GM12878 (cell line): ENCODE measurements around the gene CELSR3. TPM values are rescaled to one million over a fixed set of nuclear protein-coding genes. Genes with fewer than 3 reads are reported as not detected.

ENCODE experiments used
- BCL11A ChIP-seq: IDR thresholded peaks from 2 replicates; pipeline ENCODE4 v1.6.1; 2011; ENCODE audit warnings: low read depth, low read length
- BRCA1 ChIP-seq: IDR thresholded peaks from 2 replicates; pipeline ENCODE4 v1.6.1; 2011; ENCODE audit warnings: low read depth, low read length, improper control_type of control experiment
- POLR2AphosphoS5 ChIP-seq: IDR thresholded peaks from 2 replicates; pipeline ENCODE4 v1.6.1; 2011; ENCODE audit warnings: mild to moderate bottlenecking, low read length, inconsistent platforms
- SUPT20H ChIP-seq: IDR thresholded peaks from 2 replicates; pipeline ENCODE4 v1.6.1; 2011; ENCODE audit warnings: low read depth, mild to moderate bottlenecking, low read length, moderate library complexity, borderline replicate concordance; ENCODE audit not compliant: control insufficient read depth
- polyA plus RNA-seq, 11 experiments: library from polyadenylated mRNA; depleted of rRNA in 4 of 11; unstranded in 6 of 11; stranded (reverse) in 5 of 11; fragments of >200 nt; fragmentation: Nextera tagmentation in 4 of 11; fragmentation: Illumina TruSeq in 1 of 11; extraction: Ambion mirVana in 4 of 11; extraction: Trizol in 1 of 11; gene quantifications; 1 replicate in 1 of 11; 2 replicates in 10 of 11; pipeline versions ENCODE4 v1.2.1 to v1.2.3, GENCODE V29; 2011 to 2016; ENCODE audit warnings: inconsistent platforms in 2 of 11, missing spikeins in 2 of 11, low read depth in 1 of 11
- total RNA-seq, 4 experiments: library from RNA; depleted of rRNA in 3 of 4; stranded (reverse); fragments of >200 nt in 3 of 4; fragmentation: Illumina TruSeq in 1 of 4; extraction: Trizol in 1 of 4; gene quantifications; 2 replicates each; pipeline versions ENCODE4 v1.2.1 to v1.2.3, GENCODE V29; 2013 to 2021
- TF ChIP-seq, protein P1 (sequence below): fragments of 450-650 bp; conservative IDR thresholded peaks from 2 replicates; pipeline ENCODE4 v1.6.1; 2017; ENCODE audit warnings: mild to moderate bottlenecking, moderate library complexity
- TF ChIP-seq, protein P2 (sequence below): fragments of 450-650 bp; IDR thresholded peaks from 2 replicates; pipeline ENCODE4 v1.6.1; 2016; ENCODE audit warnings: mild to moderate bottlenecking
- TF ChIP-seq, protein P3 (sequence below): fragments of 150-350 bp; IDR thresholded peaks from 2 replicates; pipeline ENCODE4 v1.6.1; 2016; ENCODE audit warnings: low read depth, low read length

The CELSR3 gene
- total and polyA plus RNA-seq, 10 of the 15 experiments (the other 5 are each of a cell fraction or from before 2014, with no cell fraction given), result 0.08 to 1.6 (median 0.57) TPM

DNA sequence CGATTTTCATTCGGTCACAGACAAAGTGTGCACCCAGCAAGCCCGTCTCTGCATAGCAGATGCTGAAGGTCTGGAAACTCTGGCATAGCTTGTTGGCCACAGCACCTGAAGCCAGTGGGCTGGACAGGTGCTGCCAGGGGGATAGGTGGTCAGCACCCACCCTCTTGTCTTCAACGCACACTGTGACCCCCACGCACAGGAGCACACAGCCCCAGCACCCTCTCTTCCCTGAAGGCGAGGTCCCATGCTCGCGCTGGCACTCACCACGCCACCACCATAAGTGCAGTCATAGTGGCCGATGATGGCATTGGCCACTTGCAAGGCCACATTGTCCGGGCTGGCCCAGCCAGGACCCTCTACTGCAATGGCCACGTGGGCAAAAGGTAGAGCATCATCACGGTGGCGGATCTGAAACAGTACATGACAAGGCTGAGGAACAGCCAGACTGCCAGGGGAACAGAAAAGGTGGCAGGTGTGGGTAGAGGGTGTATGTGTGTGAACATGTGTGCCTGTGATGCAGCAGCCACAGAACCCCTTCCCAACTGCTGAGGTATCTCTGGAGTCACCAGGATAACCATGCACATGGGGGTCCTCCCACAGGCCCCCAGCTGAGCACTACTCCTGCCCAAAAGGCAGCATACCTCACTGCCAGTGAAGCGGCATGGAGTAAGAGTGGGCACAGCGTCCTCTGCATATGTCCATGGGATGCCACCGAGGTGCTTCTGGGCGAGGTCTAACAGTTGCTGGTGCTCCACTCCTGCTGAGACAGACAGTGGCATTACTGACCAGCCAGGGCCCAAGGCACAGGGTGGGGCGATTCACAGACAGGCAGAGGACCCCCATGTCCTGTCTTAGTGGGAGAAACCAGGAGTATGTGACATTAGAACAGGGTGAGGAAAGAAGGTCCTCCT is 61.7 kb downstream of the CELSR3 start (continued):
- TF ChIP-seq, protein P1, sequence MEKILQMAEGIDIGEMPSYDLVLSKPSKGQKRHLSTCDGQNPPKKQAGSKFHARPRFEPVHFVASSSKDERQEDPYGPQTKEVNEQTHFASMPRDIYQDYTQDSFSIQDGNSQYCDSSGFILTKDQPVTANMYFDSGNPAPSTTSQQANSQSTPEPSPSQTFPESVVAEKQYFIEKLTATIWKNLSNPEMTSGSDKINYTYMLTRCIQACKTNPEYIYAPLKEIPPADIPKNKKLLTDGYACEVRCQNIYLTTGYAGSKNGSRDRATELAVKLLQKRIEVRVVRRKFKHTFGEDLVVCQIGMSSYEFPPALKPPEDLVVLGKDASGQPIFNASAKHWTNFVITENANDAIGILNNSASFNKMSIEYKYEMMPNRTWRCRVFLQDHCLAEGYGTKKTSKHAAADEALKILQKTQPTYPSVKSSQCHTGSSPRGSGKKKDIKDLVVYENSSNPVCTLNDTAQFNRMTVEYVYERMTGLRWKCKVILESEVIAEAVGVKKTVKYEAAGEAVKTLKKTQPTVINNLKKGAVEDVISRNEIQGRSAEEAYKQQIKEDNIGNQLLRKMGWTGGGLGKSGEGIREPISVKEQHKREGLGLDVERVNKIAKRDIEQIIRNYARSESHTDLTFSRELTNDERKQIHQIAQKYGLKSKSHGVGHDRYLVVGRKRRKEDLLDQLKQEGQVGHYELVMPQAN, result no peak
- TF ChIP-seq, protein P2, sequence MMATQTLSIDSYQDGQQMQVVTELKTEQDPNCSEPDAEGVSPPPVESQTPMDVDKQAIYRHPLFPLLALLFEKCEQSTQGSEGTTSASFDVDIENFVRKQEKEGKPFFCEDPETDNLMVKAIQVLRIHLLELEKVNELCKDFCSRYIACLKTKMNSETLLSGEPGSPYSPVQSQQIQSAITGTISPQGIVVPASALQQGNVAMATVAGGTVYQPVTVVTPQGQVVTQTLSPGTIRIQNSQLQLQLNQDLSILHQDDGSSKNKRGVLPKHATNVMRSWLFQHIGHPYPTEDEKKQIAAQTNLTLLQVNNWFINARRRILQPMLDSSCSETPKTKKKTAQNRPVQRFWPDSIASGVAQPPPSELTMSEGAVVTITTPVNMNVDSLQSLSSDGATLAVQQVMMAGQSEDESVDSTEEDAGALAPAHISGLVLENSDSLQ, result no peak
- TF ChIP-seq BCL11A (no peak), BRCA1 (no peak), POLR2AphosphoS5 (no peak), SUPT20H (no peak)
- TF ChIP-seq, protein P3, sequence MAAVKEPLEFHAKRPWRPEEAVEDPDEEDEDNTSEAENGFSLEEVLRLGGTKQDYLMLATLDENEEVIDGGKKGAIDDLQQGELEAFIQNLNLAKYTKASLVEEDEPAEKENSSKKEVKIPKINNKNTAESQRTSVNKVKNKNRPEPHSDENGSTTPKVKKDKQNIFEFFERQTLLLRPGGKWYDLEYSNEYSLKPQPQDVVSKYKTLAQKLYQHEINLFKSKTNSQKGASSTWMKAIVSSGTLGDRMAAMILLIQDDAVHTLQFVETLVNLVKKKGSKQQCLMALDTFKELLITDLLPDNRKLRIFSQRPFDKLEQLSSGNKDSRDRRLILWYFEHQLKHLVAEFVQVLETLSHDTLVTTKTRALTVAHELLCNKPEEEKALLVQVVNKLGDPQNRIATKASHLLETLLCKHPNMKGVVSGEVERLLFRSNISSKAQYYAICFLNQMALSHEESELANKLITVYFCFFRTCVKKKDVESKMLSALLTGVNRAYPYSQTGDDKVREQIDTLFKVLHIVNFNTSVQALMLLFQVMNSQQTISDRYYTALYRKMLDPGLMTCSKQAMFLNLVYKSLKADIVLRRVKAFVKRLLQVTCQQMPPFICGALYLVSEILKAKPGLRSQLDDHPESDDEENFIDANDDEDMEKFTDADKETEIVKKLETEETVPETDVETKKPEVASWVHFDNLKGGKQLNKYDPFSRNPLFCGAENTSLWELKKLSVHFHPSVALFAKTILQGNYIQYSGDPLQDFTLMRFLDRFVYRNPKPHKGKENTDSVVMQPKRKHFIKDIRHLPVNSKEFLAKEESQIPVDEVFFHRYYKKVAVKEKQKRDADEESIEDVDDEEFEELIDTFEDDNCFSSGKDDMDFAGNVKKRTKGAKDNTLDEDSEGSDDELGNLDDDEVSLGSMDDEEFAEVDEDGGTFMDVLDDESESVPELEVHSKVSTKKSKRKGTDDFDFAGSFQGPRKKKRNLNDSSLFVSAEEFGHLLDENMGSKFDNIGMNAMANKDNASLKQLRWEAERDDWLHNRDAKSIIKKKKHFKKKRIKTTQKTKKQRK, result no peak
